GM18517 (cell line): ENCODE results near the gene TRAT1.

Experiments used
- ATAC-seq: cut with Tn5 transposase; IDR thresholded peaks from one replicate; pipeline ENCODE4 v1.9.1; 2021; ENCODE audit warnings: mild to moderate bottlenecking, moderate library complexity; ENCODE audit not compliant: unreplicated experiment

Gene TRAT1

GRCh38 chr3:108849075-108849474, 26.5 kb downstream of the TRAT1 start:
- no peak for ATAC-seq

GRCh38 chr3:108861401-108861800, 38.8 kb downstream of the TRAT1 start:
- ATAC-seq: no peak

GRCh38 chr3:108862865-108863798, 40.5 kb downstream of the TRAT1 start:
- no peak for ATAC-seq

- no peak for ATAC-seq
Measured at GRCh38 chr3:108863799-108864135, 41.2 kb downstream of the TRAT1 start.

GRCh38 chr3:108877901-108878300, 55.3 kb downstream of the TRAT1 start:
- ATAC-seq: no peak

- no peak for ATAC-seq
Measured at GRCh38 chr3:108879915-108880314, 57.3 kb downstream of the TRAT1 start.

- ATAC-seq: no peak
Measured at GRCh38 chr3:108882762-108883161, 60.2 kb downstream of the TRAT1 start.

GRCh38 chr3:108883373-108883772, 60.8 kb downstream of the TRAT1 start:
- no peak for ATAC-seq

GRCh38 chr3:108887121-108887520, 64.5 kb downstream of the TRAT1 start:
- no peak for ATAC-seq

GRCh38 chr3:108887777-108888176, 65.2 kb downstream of the TRAT1 start:
- no peak for ATAC-seq

GRCh38 chr3:108891833-108892232, 69.2 kb downstream of the TRAT1 start:
- ATAC-seq: no peak

GRCh38 chr3:108894981-108895380, 72.4 kb downstream of the TRAT1 start:
- ATAC-seq: no peak

- no peak for ATAC-seq
Measured at GRCh38 chr3:108897883-108898282, 75.3 kb downstream of the TRAT1 start.

GRCh38 chr3:108899530-108899929, 76.9 kb downstream of the TRAT1 start:
- ATAC-seq: no peak
